Left lung (tissue), 10 donors: ENCODE results near the gene SCGN. TPM values are rescaled to one million over a fixed set of nuclear protein-coding genes. Genes with fewer than 3 reads are reported as not detected.

Experiments used
- ATAC-seq: fragments of 200-7000 bp; cut with Tn5 transposase; one replicate; pipeline ENCODE4 v1.9.1; 2020; ENCODE audit warnings: moderate library complexity
- DNase-seq, 4 donors: peaks; one replicate each; pipeline ENCODE4 v3.0.0-alpha.2; 2013 to 2020
- H3K27ac ChIP-seq, 2 donors: fragments of 200-600 bp; sonication (generic) in 1 of 2; one replicate each; pipeline versions ENCODE4 v1.5.0 to v1.8.0; 2020 to 2021
- H3K27me3 ChIP-seq, 2 donors: fragments of 200-600 bp; sonication (generic) in 1 of 2; one replicate each; pipeline versions ENCODE4 v1.5.0 to v1.8.0; 2020 to 2021
- H3K36me3 ChIP-seq, 2 donors: fragments of 200-600 bp; sonication (generic) in 1 of 2; one replicate each; pipeline versions ENCODE4 v1.5.0 to v1.8.0; 2020 to 2021
- H3K4me1 ChIP-seq, 2 donors: fragments of 200-600 bp; one replicate each; pipeline ENCODE4 v1.8.0; 2021
- H3K4me3 ChIP-seq, 2 donors: fragments of 200-600 bp; sonication (generic) in 1 of 2; one replicate each; pipeline versions ENCODE4 v1.5.0 to v1.8.0; 2020 to 2021; ENCODE audit warnings: mild to moderate bottlenecking in 1 of 2
- H3K9me3 ChIP-seq, 2 donors: fragments of 200-600 bp; sonication (generic) in 1 of 2; one replicate each; pipeline versions ENCODE4 v1.5.0 to v1.8.0; 2020 to 2021
- CTCF ChIP-seq, 2 donors: fragments of 200-600 bp; sonication (generic) in 1 of 2; IDR thresholded peaks; one replicate each; pipeline versions ENCODE4 v1.5.0 to v1.8.0; 2021; ENCODE audit warnings: antibody characterized with exemption in 2 of 2
- intact Hi-C, 2 donors: fragments of 100-400 bp; cut with DNase I; formaldehyde crosslinking; loops; one replicate each; pipeline versions ENCODE4 v1.11.2 to v1.14.2; 2022
- polyA plus RNA-seq, 6 donors: library from polyadenylated mRNA; unstranded; fragments of 120-200 nt; gene quantifications; one replicate each; pipeline ENCODE4 v1.2.1, GENCODE V29; 2013; ENCODE audit not compliant: insufficient read length in 6 of 6
- total RNA-seq, 2 donors: library from RNA; stranded (reverse); fragmentation: NEBNext Ultra II Directional; extraction: Animal tissue kit (Norgen Biotek cat#: 25700); gene quantifications; one replicate each; pipeline ENCODE4 v1.2.1, GENCODE V29; 2021
- donor health status: DM: no; HTN: yes; CAD: no.
- donor health status: DM: no; HTN: no; CAD: no.

Gene SCGN
- total and polyA plus RNA-seq, 8 donors = 1.4 to 3.0 (median 1.7) TPM; not detected in 2

DNA sequence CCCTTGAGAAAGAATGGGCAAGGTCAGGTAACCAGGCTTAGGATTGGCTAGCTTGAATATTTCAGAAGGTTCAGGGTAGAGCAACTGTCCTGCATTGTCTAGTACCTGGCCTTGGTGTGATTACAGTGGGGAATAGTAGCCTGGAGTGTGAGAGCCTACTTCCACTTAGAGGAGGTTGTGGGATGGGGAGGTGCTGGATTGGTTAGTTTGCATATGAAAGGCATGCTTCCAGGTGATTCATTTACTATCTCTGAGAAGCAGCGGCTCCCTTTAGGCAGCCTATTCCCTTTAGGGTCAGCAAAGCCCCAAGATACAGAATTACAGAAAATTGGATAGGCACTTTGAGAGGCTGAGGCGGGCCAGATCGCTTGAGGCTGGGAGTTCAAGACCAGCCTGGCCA lies 25.0 kb upstream of the SCGN start:
- H3K27me3 ChIP-seq = peaks cover 0 to 10% of the 10 kb centered on the region in 2 donors
- no peak overlapping the region for H3K4me3 ChIP-seq
- intact Hi-C loops = no loop called here
- no peak for TF ChIP-seq CTCF (IDR thresholded peaks at IDR 0.05)
- no peaks in the 10 kb centered on the region for H3K36me3 ChIP-seq
- ATAC-seq (no peak), DNase-seq (no peak)
- H3K9me3 ChIP-seq = no peaks in the 10 kb centered on the region
- no peak overlapping the region for H3K27ac ChIP-seq
- H3K4me1 ChIP-seq = no peaks in the 10 kb centered on the region

DNA sequence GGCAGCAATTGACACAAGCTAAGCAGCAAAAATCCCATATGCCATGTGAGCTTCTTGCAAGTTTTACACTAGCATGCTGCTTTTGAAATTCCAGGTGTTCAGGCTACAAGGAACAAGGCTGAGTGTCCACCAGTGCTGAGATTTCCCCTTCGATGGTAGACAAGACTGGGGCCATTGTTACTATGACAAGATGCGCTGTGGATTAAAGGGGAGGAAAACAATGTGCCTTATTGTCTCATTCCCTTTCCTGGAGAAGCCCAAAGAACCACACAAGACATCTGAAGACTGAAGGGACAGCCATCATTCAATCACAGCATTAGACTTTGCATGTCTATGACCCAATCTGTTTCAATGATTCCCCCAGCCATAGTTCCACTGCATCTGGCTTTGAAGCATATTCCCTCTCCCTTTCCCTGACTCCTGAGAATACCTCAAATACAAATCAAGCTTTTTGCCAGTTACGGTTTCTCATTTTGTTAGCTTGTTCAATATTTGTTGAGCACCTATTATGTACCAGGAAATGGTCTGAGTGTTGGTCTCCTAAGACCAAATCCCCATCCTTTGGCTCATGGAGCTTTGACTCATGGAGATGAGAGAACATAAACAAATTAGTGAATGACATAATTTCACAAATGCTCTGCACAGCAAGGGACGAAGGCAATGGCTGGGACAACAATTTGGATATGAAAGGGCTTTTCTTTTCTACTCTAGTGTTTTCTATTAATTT lies 23.4 kb upstream of the SCGN start:
- no peak for TF ChIP-seq CTCF (IDR thresholded peaks at IDR 0.05)
- no peak overlapping the region for H3K27ac ChIP-seq
- H3K36me3 ChIP-seq = no peaks in the 10 kb centered on the region
- H3K9me3 ChIP-seq = no peaks in the 10 kb centered on the region
- H3K4me1 ChIP-seq = no peaks in the 10 kb centered on the region
- DNase-seq = no peak
- ATAC-seq = no peak
- H3K4me3 ChIP-seq = no peak overlapping the region
- peaks cover 0 to 15% of the 10 kb centered on the region in 2 donors for H3K27me3 ChIP-seq
- intact Hi-C loops = no loop called here

GRCh38 chr6:25629198-25629576 lies 22.8 kb upstream of the SCGN start:
- TF ChIP-seq CTCF (IDR thresholded peaks at IDR 0.05) = no peak
- intact Hi-C loops = no loop called here
- Histone ChIP-seq H3K36me3 (no peaks in the 10 kb centered on the region), H3K27ac (no peak overlapping the region), H3K27me3 (peaks cover 0 to 15% of the 10 kb centered on the region in 2 donors), H3K4me3 (no peak overlapping the region), H3K9me3 (no peaks in the 10 kb centered on the region), H3K4me1 (no peaks in the 10 kb centered on the region)
- no peak for ATAC-seq
- no peak for DNase-seq

GRCh38 chr6:25630508-25631278 lies 21.3 kb upstream of the SCGN start:
- ATAC-seq = no peak
- intact Hi-C loops = no loop called here
- H3K36me3 ChIP-seq = no peaks in the 10 kb centered on the region
- no peaks in the 10 kb centered on the region for H3K4me1 ChIP-seq
- no peak overlapping the region for H3K4me3 ChIP-seq
- DNase-seq = no peak
- peaks cover 0 to 15% of the 10 kb centered on the region in 2 donors for H3K27me3 ChIP-seq
- no peaks in the 10 kb centered on the region for H3K9me3 ChIP-seq
- H3K27ac ChIP-seq = no peak overlapping the region
- TF ChIP-seq CTCF (IDR thresholded peaks at IDR 0.05) = no peak

GRCh38 chr6:25635886-25636317 lies 16.1 kb upstream of the SCGN start:
- no peak for TF ChIP-seq CTCF (IDR thresholded peaks at IDR 0.05)
- Histone ChIP-seq H3K9me3 (no peaks in the 10 kb centered on the region), H3K4me3 (no peak overlapping the region), H3K27ac (no peak overlapping the region), H3K27me3 (peaks cover 0 to 16% of the 10 kb centered on the region in 2 donors), H3K4me1 (no peaks in the 10 kb centered on the region), H3K36me3 (no peaks in the 10 kb centered on the region)
- intact Hi-C loops = no loop called here
- no peak for DNase-seq
- no peak for ATAC-seq
